HUDEP-2 (cell line): ENCODE data around the gene CPA4.
"Not testable (repeated sequence)": the region's sequence is repeated elsewhere in the genome, so short reads cannot be mapped to it uniquely, and the experiment has no call there.

Experiments used
- DNase-seq, 76 experiments: peaks; one replicate each; lab custom pipeline; 2025; ENCODE audit not compliant: unreplicated experiment in 76 of 76; lab: John Stamatoyannopoulos, UW

Gene CPA4

DNA sequence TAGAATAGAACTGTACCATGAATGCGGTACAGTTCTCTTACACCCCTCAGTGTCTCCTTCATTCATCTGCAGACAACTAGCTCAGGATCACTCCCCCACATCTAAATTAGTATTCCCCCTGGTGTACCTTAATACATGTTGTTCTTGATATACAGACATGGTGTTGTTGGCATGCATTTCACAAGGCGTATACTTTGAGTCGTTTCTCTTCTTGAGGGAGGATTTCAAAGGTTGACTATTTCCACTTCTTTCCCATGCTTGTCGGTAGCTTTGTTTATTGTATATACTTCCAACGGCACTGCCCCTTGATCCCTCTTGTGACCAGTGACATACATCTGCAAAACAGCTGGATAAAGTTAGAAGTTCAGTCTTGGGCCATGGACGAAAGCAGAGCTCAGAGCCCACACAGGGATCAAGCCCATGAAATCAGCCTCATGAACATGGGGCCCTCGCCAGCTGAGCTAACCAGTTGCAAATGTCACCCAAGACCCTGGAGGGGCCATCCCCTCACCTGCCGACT is 8.6 kb downstream of the CPA4 start:
- DNase-seq: no peak

DNA sequence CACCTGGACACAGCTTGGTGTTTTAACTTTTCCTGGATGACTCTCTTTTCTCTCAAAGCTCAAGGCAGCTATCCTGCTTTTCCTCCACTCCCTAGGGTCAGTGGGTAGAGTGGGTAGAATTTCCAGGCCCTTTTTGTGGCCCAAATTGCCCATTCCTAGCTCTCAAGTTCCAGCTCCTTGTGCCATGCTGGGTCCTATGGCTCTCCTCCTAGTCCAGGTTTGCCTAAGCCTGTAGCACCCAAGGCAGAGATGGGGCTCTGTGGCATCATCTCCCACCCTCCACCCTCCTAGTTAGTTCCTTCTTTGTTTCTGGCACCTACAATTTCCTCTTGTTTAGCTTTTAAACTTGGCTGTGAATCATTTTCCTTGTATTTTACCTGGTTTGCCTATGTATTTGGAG is 9.7 kb downstream of the CPA4 start:
- DNase-seq: no peak

DNA sequence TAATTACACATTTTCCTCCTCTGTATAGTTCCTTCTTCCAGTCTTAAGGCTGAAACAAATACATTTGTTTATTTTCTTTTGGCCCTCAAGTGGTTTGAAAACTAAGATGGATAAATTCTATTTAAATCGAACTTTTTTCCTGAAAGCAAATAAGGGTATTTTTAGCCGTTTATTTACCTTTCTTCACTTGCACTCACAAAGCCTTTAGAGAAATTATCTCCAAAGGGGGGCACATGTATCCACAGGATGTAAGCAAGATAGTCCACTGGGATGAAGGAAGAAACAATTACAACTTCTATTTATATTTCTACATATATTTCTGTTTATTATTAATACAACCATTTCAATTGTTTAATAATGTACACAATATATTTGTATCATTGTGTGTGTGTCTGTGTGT is 10.2 kb downstream of the CPA4 start:
- no peak for DNase-seq

DNA sequence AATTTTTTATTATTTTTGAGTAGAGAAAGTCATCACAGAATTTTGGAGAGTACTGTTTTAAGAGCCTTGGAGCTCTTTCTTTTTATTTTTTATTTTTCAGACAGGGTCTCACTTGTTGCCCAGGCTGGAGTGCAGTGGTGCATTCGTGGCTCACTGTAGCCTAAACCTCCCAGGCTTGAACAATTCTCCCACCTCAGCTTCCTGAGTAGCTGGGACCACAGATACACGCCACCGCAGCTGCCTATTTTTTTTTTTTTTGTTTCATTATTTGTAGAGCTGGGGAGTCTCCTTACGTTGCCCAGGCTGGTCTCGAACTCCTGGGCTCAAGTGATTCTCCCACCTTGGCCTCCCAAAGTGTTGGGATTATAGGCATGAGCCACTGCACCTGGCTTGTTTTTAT is 10.6 kb downstream of the CPA4 start:
- no peak for DNase-seq

DNA sequence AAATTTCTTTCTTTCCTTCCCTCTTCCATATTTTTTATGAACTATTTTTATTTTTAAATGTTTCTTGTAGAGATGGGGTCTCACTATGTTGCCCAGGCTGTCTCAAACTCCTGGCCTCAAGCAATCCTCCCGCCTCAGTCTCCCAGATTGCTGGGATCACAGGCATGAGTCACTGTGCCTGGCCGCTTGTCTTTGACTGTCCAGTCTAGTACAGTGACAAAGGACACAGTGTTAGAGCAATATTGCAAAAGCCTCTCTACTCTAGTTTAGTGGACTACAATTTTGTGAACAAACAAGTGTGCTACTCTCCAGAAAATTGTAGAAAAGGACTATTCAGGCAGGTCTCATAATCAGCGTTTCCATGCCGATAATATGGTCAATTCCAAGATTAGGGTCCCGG is 11.0 kb downstream of the CPA4 start:
- DNase-seq: no peak

DNA sequence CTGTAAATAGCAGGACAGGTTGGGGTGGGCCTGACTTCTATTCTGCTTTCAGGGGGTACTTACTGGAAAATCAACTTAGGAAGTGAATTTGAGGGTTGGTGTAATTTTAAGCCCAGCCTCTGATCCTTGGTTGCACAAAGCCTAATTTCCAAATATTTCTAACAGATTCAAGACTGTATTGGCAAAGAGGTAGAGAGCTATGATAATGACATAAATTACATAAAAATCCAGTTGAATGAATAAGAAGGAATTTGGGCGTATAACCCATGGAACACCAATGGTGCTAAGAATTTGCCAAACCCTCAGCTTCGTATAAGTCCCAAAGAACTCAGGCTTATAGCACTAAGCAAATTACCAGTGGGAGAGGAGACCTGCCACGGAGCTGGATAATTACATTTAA is 11.9 kb downstream of the CPA4 start:
- no peak for DNase-seq

DNA sequence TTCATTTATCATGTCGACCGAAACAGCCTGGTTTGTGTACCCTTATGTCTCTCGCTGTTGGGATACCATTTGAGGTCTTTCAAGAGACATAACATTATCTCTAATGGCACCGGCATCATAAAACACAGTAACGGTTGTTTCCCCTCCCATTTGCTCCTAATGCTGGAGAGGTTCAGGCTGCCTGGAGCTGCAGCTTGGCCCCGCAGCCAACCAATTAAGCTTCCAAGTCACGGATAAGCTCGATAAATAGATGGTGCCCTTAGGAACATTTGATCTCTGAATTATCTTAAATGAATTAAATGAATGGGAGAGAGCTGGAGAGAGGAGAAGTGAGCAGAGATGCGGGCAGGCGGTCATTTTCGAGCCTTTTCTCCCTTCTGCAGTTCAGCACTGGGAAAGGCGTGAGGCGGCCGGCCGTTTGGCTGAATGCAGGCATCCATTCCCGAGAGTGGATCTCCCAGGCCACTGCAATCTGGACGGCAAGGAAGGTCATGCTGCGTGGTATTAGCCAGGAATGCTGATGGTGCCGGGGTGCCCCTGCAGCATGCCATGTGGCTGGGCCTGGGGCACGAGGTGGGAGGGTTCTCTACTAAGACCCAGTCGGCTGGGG is 12.6 kb downstream of the CPA4 start:
- DNase-seq: no peak

DNA sequence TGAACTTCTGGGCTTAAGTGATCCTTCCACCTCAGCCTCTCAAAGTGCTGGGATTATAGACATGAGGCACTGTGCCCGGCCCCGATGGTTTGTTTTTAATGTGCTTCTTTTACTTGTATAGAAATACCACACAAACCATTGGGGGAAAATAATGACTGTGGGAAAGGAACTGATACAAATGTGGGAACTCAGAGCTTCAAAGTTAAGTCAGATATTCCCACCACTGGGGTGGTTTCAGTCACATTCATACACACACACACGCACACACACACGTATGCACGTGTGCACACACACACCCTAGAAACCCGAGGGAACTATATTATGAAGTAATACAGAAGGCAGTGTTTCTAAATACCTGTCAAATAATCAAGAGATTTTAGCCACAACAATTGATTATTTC is 17.0 kb downstream of the CPA4 start:
- no peak for DNase-seq

DNA sequence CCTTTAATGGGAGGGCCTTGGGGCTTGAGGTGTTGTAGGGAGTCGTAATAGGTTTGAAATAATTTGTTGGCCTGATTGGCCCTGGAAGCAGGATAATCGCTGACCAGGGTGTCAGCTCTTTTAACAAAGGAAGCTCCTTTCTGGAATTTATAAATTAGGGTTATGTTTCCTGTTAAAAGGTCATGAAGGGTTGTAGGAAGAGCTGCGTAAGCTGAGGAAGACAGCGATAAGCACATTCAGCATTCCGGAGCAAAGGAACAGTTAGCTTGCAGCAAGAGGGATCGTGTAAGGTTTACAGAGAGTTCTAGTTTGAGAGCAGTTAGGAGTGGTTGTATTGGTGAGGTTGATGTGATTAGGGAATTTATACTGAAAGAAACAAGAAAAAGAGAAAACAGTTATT is 21.3 kb downstream of the CPA4 start:
- no peak for DNase-seq

DNA sequence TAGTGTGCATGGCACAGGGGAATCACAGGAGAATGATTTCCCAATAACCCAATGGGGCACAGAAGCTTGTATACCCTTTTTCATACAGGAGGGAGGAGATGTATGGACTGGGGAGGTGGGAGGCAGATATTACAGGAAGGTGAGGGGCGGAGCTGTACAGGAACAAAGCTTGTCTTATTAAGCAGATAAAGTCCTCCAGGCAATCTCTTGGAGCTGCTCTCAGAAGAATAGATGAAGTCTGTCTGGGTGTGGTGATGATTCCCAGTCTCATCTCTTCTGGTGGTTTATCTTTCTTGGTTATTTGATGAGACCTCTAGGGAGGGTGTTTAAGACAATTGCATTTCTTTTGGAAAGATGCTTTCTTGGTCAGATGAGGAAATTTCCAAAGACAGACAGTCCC is 26.6 kb downstream of the CPA4 start:
- no peak for DNase-seq

DNA sequence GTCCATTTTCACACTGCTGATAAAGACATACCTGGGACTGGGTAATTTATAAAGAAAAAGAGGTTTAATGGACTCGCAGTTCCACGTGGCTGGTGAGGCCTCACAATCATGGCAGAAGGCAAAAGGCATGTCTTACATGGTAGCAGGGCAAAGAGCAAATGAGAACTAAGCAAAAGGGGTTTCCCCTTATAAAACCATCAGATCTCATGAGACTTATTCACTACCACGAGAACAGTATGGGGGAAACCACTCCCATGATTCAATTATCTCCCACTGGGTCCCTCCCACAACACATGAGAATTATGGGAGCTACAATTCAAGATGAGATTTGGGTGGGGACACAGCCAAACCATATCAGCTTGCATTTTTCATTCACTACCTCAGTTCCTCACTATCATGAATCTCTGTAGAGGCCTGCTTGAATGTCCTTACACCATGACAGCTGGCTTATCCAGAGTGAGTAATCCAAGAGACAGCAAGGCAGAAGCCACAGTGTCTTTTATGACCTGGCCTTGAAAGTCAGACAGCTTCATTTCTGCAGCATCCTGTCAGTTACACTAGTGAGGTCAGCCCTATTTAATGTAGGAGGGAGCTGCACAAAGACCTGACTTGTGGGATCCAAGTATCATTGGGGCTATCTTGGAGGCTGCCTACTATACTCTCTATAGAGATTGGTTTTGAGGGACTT is 28.7 kb downstream of the CPA4 start:
- DNase-seq: not testable (repeated sequence)

DNA sequence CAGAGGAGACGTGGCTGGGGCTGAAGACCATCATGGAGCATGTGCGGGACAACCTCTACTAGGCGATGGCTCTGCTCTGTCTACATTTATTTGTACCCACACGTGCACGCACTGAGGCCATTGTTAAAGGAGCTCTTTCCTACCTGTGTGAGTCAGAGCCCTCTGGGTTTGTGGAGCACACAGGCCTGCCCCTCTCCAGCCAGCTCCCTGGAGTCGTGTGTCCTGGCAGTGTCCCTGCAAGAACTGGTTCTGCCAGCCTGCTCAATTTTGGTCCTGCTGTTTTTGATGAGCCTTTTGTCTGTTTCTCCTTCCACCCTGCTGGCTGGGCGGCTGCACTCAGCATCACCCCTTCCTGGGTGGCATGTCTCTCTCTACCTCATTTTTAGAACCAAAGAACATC is 29.7 kb downstream of the CPA4 start:
- no peak for DNase-seq

DNA sequence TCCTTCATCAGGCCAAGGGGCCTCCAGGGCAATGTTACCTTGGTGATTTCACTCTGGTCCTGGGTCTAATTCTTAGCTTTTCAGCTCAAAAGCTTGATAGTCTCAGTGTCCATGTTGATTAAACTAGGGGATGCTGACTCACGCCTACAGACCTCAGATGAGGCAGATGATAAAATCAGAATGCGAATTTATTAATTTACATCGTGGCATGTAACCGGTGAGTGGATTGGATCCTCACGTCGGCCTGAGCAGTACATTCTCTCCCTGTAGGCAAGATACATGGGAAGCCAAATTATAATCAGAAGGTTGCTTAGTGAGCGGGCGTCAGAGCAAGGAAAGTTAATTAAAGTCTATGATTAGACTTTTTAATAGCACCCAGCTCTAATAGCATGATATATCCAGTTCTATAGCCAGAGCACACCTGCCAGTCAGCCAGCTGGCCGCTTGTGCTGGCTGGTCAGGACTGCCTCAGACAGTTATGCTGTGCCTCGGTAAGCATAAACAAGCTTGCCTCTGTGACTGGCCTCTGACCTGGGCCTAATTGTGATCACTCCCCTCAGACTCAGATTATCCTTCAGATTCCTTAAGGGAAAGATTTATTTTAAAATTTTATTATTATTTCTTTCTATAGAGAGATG is 31.5 kb downstream of the CPA4 start:
- DNase-seq: no peak

DNA sequence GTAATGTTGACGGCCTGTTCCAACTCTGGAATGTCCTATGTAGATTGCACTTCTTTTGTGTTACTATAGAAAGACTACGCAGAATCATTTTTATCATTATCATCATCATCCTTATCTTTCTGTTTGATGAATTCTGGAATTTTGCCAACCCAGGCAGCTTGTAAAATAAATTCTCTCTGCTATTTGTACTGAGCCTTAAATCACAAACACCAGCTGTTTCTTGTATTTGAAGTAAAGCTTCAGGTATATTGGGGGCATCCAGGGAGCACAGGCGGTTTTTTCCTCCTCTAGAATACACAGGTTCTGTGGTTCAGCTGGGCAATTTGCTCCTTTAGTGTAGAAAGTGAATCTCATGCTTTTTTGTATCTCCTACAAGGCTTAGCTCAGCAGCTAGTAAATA is 36.7 kb downstream of the CPA4 start:
- no peak for DNase-seq

DNA sequence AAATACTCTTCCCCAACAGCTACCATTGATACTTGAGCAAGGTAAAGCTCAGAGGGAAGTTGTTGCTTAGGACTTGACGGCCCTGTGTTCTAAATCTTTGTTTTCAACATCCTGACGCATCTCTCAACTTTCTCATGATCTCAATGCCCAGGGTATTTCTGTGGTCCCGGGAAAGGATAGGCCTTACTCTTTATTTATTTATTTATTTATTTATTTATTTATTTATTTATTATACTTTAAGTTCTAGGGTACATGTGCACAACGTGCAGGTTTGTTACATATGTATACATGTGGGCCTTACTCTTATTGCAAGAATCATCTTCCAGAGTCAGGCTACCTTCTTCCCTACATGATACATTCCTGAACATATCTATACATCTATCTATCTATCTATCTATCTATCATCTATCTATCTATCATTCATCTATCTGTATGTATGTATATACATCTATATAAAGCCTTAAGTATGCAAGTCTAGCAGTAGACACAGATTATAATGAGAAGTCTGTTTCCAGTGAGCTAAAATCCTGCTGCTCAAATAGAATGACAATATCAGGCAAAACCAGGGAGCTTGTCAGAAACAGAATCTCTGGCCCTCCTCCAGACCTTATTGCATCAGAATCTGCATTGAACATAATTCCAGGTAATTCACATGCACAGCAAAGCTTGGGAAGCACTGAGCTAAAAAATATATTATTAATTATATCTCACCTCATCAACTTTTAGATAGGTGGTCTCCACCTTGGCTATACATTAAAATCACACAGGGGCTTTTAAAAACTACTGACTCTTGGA is 39.5 kb downstream of the CPA4 start:
- no peak for DNase-seq

DNA sequence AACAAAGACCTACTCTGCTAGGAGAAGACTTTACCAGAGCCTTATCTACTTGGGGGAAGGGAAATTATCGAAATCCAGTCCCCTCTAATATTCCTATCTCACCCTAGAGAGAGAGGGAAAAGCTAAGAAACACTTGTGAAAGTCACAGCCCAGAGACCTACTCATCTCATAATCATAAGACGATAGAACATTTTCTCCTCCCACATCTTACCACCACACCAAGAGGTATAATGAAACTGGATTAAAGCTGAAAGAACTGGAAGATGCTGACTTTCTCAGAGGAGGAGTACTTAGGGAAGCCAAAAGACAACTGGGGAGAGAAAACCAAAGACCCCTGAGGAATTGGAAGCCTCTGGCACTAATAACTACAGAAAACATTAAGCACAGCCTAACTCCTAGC is 40.9 kb downstream of the CPA4 start:
- no peak for DNase-seq

DNA sequence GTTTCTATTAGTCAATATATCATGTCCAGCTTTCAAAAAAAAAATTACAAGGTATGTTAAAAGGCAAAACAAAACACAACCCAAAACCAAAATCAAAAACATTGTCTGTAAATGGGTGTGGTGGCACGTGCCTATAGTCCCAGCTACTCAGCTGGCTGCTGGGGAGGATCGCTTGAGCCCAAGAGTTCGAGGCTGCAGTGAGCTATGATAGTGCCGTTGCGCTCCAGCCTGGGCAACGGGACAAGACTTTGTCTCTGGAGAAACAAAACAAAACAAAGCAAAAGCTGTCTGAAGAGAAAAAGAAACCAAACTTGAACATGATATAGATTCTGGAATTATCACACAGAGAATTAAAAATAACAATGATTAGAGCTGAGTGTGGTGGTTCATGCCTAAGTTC is 41.3 kb downstream of the CPA4 start:
- no peak for DNase-seq

DNA sequence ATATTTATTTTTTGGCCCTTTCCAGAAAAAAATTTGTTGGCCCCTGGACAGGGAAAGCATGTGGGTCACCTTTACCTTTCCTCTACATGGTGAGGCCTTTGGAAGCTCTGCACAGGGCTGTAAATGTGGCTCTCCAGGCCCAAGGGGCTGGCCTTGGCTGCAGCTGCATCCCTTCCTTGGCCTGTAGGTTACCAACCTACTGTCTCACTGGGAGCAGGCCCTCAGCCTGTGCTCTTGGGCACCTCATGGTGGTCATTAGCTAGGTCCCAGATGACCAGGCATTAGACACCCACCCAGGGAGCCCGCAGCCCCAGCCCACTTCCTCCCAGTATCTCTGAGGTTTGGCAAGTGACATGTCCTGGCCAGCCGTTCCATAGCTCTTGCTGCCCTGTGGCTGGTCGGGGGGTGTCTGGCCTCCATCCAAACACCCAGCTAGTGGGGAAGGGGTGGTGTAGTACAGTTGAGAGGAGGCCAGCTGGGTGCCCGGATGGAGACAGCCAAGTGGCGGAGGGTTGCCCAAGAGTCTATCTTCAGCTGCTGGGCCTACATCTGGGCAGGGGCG is 44.5 kb downstream of the CPA4 start:
- DNase-seq: no peak

DNA sequence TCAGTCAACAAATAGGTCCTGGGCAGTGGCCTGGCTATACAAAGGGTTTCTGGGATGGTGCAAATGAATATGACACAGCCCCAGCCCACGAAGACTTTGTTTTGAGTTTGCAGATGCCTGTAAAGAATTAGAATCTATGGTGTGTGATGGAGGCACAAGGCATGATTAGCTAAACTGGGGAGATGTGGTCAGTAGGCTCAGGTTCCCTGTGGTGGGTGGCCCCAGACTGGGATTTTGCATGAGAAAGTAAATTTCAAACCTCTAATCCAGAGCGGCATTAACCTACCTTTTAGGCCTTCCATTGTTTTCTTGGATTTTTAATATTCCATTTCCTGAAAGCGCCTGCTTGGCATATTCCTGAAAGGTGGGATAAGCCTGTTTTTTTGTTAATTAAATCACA is 45.3 kb downstream of the CPA4 start:
- DNase-seq: no peak

DNA sequence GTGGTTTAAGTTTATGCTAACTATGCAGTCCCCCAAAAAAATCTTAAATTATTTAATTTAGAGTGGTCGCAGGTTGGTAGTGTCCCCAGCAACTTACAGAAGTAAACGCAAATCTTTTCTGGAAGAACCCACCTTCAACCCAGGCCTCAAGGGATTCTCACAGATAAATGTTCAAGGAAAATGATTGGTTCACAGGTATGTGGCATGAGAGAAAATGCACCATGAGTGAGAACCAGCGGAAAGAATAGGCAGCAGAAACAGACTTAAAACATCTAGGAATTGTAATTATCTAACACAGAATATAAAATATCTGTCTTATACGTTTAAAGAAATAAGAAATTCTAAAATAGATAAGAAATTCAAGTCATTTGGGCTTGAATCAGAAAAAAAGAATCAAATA is 48.9 kb downstream of the CPA4 start:
- DNase-seq: no peak
